ENCODE results near the gene PGBD1. TPM values are rescaled to one million over a fixed set of nuclear protein-coding genes. Genes with fewer than 3 reads are reported as not detected.

The PGBD1 gene
- total and polyA plus RNA-seq, 2 donors (not counting 3 experiments of a cell fraction or from before 2014, with no cell fraction given) = 4.2 to 9.6 TPM

- H3K4me3 ChIP-seq (replicated peaks in 1 of 3; ENCODE audit: insufficient read depth in 1 of 3, low read depth in 1 of 3, low read length in 3 of 3) = no peak overlapping the region
- FAIRE-seq = no peak
- peaks cover 4 to 7% of the 10 kb centered on the region in 2 experiments for H3K36me3 ChIP-seq (ENCODE audit: control insufficient read depth in 2 of 2, extremely low read depth in 1 of 2, insufficient read depth in 2 of 2, low read length in 2 of 2)
- H3K9ac ChIP-seq (replicated peaks; ENCODE audit: extremely low read depth, insufficient read depth, low read length) = no peak overlapping the region
- DNase-seq (ENCODE audit: low read depth, low spot score) = no peak
- no peak overlapping the region for H2AFZ ChIP-seq (ENCODE audit: low read depth, low read length)
- POLR2A ChIA-PET = no interaction called here
- dilution Hi-C loops (cut with MboI; ENCODE audit: extremely low pct_ligation_motif_present, low sequenced_read_pairs) (no loop called here), intact Hi-C loops (cut with micrococcal nuclease) (no loop called here)
- no peak overlapping the region for H3K4me2 ChIP-seq (ENCODE audit: insufficient read depth, low read length)
- no peaks in the 10 kb centered on the region for H3K4me1 ChIP-seq (ENCODE audit: control insufficient read depth, extremely low read depth, insufficient read depth, low read length)
- H3K9me3 ChIP-seq (replicated peaks; ENCODE audit: control insufficient read depth, insufficient read depth, low read length) = no peaks in the 10 kb centered on the region
- no peaks in the 10 kb centered on the region for H3K79me2 ChIP-seq (ENCODE audit: control insufficient read depth, insufficient read depth, low read length)
- no peaks in the 10 kb centered on the region for H3K9me1 ChIP-seq (replicated peaks; ENCODE audit: control insufficient read depth, extremely low read depth, insufficient read depth, low read length)
- CTCF ChIA-PET = no interaction called here
- BruUV-seq (replicated peaks) = no TSS peak
- no peaks in the 10 kb centered on the region for H3K27me3 ChIP-seq (ENCODE audit: control insufficient read depth in 2 of 2, insufficient read depth in 2 of 2, low read length in 2 of 2)
- TF ChIP-seq JUN (IDR thresholded peaks at IDR 0.05; ENCODE audit: borderline replicate concordance, insufficient read depth, insufficient read length, low read depth) (no peak), MYC (IDR thresholded peaks at IDR 0.05; ENCODE audit: low read depth, low read length) (no peak)
- no peak overlapping the region for H3K27ac ChIP-seq (ENCODE audit: insufficient read depth, low read depth, low read length)
- H4K20me1 ChIP-seq (replicated peaks; ENCODE audit: control insufficient read depth, extremely low read depth, insufficient read depth, low read length) = no peaks in the 10 kb centered on the region
Observed at GRCh38 chr6:28291573-28291972, 10.2 kb downstream of the PGBD1 start.

GRCh38 chr6:28295326-28295725, 14.0 kb downstream of the PGBD1 start:
- Histone ChIP-seq H3K4me1 (ENCODE audit: control insufficient read depth, extremely low read depth, insufficient read depth, low read length) (no peaks in the 10 kb centered on the region), H3K9me1 (replicated peaks; ENCODE audit: control insufficient read depth, extremely low read depth, insufficient read depth, low read length) (no peaks in the 10 kb centered on the region), H2AFZ (ENCODE audit: low read depth, low read length) (no peak overlapping the region), H3K9me3 (replicated peaks; ENCODE audit: control insufficient read depth, insufficient read depth, low read length) (no peaks in the 10 kb centered on the region), H3K4me2 (ENCODE audit: insufficient read depth, low read length) (no peak overlapping the region), H3K27me3 (ENCODE audit: control insufficient read depth in 2 of 2, insufficient read depth in 2 of 2, low read length in 2 of 2) (no peaks in the 10 kb centered on the region), H3K27ac (ENCODE audit: insufficient read depth, low read depth, low read length) (no peak overlapping the region), H3K79me2 (ENCODE audit: control insufficient read depth, insufficient read depth, low read length) (no peaks in the 10 kb centered on the region), H3K9ac (replicated peaks; ENCODE audit: extremely low read depth, insufficient read depth, low read length) (no peak overlapping the region), H4K20me1 (replicated peaks; ENCODE audit: control insufficient read depth, extremely low read depth, insufficient read depth, low read length) (no peaks in the 10 kb centered on the region), H3K4me3 (replicated peaks in 1 of 3; ENCODE audit: insufficient read depth in 1 of 3, low read depth in 1 of 3, low read length in 3 of 3) (no peak overlapping the region), H3K36me3 (ENCODE audit: control insufficient read depth in 2 of 2, extremely low read depth in 1 of 2, insufficient read depth in 2 of 2, low read length in 2 of 2) (peaks cover 5% of the 10 kb centered on the region in 2 experiments)
- POLR2A ChIA-PET = no interaction called here
- no peak for DNase-seq (ENCODE audit: low read depth, low spot score)
- CTCF ChIA-PET = no interaction called here
- no peak for FAIRE-seq
- intact Hi-C loops (cut with micrococcal nuclease) = no loop called here
- dilution Hi-C loops (cut with MboI; ENCODE audit: extremely low pct_ligation_motif_present, low sequenced_read_pairs) = no loop called here
- no TSS peak for BruUV-seq (replicated peaks)
- TF ChIP-seq GATA2 (IDR thresholded peaks at IDR 0.05; ENCODE audit: insufficient read depth, insufficient read length, low read depth, low read length) = no peak
